Measurements from ENCODE around the gene DOCK10. TPM values are rescaled to one million over a fixed set of nuclear protein-coding genes. Genes with fewer than 3 reads are reported as not detected.

Gene DOCK10
- total RNA-seq, 1 experiment from 2014 or later: 5.8 TPM

DNA sequence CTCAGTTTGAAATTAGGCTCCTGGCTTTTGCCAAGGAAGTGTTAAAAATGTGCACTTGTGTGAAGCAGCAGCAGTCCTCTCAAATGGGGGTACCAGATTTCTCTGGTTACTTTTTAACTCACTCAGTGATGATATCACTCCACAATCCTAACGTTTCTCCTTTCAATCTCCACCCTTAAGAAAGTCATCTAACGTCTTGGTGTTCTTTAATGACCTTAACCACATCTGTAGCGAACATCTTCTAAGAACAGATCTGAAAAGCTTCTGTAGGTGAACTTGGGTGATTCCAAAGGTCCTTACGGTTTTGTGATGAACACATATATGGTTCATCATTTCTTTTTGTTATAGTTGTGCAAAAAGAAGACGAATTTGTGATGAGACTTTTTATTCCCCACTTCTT is 73.2 kb downstream of the DOCK10 start:
- peaks cover 5% of the 10 kb centered on the region; the same call in 1 of the 2 replicates for H3K4me1 ChIP-seq (ENCODE audit: control insufficient read depth, insufficient read depth, low read length)
- H3K27me3 ChIP-seq (ENCODE audit: control insufficient read depth, insufficient read depth, low read length): no peaks in the 10 kb centered on the region
- ATAC-seq: no peak
- POLR2A ChIA-PET: no interaction called here
- TF ChIP-seq POLR2AphosphoS5 (IDR thresholded peaks at IDR 0.05; ENCODE audit: low read depth, low read length) (no peak), TCF7L2 (IDR thresholded peaks at IDR 0.05; ENCODE audit: low read depth, low read length) (no peak), SIN3A (IDR thresholded peaks at IDR 0.05; ENCODE audit: borderline replicate concordance, insufficient read depth, low read depth, low read length) (no peak)
- TF ChIP-seq, protein P1, sequence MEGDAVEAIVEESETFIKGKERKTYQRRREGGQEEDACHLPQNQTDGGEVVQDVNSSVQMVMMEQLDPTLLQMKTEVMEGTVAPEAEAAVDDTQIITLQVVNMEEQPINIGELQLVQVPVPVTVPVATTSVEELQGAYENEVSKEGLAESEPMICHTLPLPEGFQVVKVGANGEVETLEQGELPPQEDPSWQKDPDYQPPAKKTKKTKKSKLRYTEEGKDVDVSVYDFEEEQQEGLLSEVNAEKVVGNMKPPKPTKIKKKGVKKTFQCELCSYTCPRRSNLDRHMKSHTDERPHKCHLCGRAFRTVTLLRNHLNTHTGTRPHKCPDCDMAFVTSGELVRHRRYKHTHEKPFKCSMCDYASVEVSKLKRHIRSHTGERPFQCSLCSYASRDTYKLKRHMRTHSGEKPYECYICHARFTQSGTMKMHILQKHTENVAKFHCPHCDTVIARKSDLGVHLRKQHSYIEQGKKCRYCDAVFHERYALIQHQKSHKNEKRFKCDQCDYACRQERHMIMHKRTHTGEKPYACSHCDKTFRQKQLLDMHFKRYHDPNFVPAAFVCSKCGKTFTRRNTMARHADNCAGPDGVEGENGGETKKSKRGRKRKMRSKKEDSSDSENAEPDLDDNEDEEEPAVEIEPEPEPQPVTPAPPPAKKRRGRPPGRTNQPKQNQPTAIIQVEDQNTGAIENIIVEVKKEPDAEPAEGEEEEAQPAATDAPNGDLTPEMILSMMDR (IDR thresholded peaks at IDR 0.05): no peak
- TF ChIP-seq, protein P2, sequence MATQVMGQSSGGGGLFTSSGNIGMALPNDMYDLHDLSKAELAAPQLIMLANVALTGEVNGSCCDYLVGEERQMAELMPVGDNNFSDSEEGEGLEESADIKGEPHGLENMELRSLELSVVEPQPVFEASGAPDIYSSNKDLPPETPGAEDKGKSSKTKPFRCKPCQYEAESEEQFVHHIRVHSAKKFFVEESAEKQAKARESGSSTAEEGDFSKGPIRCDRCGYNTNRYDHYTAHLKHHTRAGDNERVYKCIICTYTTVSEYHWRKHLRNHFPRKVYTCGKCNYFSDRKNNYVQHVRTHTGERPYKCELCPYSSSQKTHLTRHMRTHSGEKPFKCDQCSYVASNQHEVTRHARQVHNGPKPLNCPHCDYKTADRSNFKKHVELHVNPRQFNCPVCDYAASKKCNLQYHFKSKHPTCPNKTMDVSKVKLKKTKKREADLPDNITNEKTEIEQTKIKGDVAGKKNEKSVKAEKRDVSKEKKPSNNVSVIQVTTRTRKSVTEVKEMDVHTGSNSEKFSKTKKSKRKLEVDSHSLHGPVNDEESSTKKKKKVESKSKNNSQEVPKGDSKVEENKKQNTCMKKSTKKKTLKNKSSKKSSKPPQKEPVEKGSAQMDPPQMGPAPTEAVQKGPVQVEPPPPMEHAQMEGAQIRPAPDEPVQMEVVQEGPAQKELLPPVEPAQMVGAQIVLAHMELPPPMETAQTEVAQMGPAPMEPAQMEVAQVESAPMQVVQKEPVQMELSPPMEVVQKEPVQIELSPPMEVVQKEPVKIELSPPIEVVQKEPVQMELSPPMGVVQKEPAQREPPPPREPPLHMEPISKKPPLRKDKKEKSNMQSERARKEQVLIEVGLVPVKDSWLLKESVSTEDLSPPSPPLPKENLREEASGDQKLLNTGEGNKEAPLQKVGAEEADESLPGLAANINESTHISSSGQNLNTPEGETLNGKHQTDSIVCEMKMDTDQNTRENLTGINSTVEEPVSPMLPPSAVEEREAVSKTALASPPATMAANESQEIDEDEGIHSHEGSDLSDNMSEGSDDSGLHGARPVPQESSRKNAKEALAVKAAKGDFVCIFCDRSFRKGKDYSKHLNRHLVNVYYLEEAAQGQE (IDR thresholded peaks at IDR 0.05; ENCODE audit: insufficient read depth in 1 of 2, low read depth in 2 of 2, low read length in 1 of 2): no peak
- in situ Hi-C loops (cut with HindIII; ENCODE audit: low pct_unique_long_range_greater_than_20kb, low sequenced_read_pairs): no loop called here
- BruUV-seq (replicated peaks): no TSS peak
- H3K36me3 ChIP-seq (ENCODE audit: control insufficient read depth, insufficient read depth, low read length): no peaks in the 10 kb centered on the region
- CTCF ChIA-PET: no interaction called here
- intact Hi-C loops (cut with micrococcal nuclease; ENCODE audit: unreplicated experiment): no loop called here
- no peaks in the 10 kb centered on the region for H3K9me3 ChIP-seq (ENCODE audit: control insufficient read depth, insufficient read depth, low read depth, low read length)
- H3K27ac ChIP-seq (ENCODE audit: low read length): no peak overlapping the region
- no peak overlapping the region for H3K4me3 ChIP-seq (ENCODE audit: low read depth in 2 of 2, low read length in 2 of 2)
- DNase-seq (ENCODE audit: low read depth, low spot score): no peak

DNA sequence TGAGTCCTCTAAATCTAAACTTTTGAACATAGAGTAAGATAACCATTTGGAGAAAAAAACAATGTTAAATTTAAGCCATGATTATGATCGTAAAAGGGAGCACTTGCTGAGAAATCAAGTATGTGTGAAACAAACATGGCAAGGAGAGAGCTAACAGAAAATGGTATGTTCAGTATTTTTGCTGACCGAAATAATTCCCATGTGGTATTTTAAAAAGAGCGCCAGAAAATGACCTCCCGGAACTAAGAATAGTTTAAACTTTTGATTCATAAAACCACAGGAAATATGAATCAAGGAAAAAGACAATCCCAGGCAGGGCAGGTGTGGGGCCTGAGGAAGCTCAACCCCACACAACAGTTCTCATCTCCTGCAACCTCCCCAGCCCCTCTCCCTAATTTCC is 74.2 kb downstream of the DOCK10 start:
- in situ Hi-C loops (cut with HindIII; ENCODE audit: low pct_unique_long_range_greater_than_20kb, low sequenced_read_pairs): no loop called here
- H3K9me3 ChIP-seq (ENCODE audit: control insufficient read depth, insufficient read depth, low read depth, low read length): no peaks in the 10 kb centered on the region
- H3K4me1 ChIP-seq (ENCODE audit: control insufficient read depth, insufficient read depth, low read length): peaks cover under 1% of the 10 kb centered on the region; the same call in 1 of the 2 replicates
- no peaks in the 10 kb centered on the region for H3K36me3 ChIP-seq (ENCODE audit: control insufficient read depth, insufficient read depth, low read length)
- TF ChIP-seq SIN3A (IDR thresholded peaks at IDR 0.05; ENCODE audit: borderline replicate concordance, insufficient read depth, low read depth, low read length): no peak
- TF ChIP-seq, protein P1 (IDR thresholded peaks at IDR 0.05): no peak
- TF ChIP-seq POLR2AphosphoS5 (IDR thresholded peaks at IDR 0.05; ENCODE audit: low read depth, low read length): no peak
- no peak for TF ChIP-seq TCF7L2 (IDR thresholded peaks at IDR 0.05; ENCODE audit: low read depth, low read length)
- TF ChIP-seq, protein P2 (IDR thresholded peaks at IDR 0.05; ENCODE audit: insufficient read depth in 1 of 2, low read depth in 2 of 2, low read length in 1 of 2): no peak
- H3K27ac ChIP-seq (ENCODE audit: low read length): no peak overlapping the region
- no peak for DNase-seq (ENCODE audit: low read depth, low spot score)
- ChIA-PET CTCF (no interaction called here), POLR2A (interaction anchor here (0.7 kb wide), 1 partner anchor 102 kb away, joined by 3 read pairs; no protein-coding TSS in a partner anchor)
- intact Hi-C loops (cut with micrococcal nuclease; ENCODE audit: unreplicated experiment): no loop called here
- BruUV-seq (replicated peaks): no TSS peak
- H3K27me3 ChIP-seq (ENCODE audit: control insufficient read depth, insufficient read depth, low read length): no peaks in the 10 kb centered on the region
- H3K4me3 ChIP-seq (ENCODE audit: low read depth in 2 of 2, low read length in 2 of 2): no peak overlapping the region
- ATAC-seq: no peak

Data from Panc1 (cell line).